SK-N-SH treated with all-trans-retinoic acid at 6 μM for 48 hours (cell line): ENCODE measurements around the gene REN.

Source experiments
- ISL1 ChIP-seq: fragments of 250-450 bp; sonication (Bioruptor Pico); IDR thresholded peaks from 2 replicates; pipeline ENCODE4 v2.1.2; 2022; ENCODE audit warnings: mild to moderate bottlenecking, moderate library complexity
- ZFP30 ChIP-seq: fragments of 450-650 bp; formaldehyde crosslinking; IDR thresholded peaks from 2 replicates; pipeline ENCODE4 v1.5.0; 2022; ENCODE audit warnings: mild to moderate bottlenecking, moderate library complexity

- TF ChIP-seq ISL1 (CRISPR knock-in tag) (no peak), ZFP30 (CRISPR knock-in tag) (no peak)
Measured at GRCh38 chr1:204142032-204142974, 23.8 kb downstream of the REN start.
